ENCODE measurements around the gene C3orf80.

GRCh38 chr3:160217675-160218074 is 7.5 kb upstream of the C3orf80 start:
- TF ChIP-seq CTCF (IDR thresholded peaks at IDR 0.05) = no peak
- TF ChIP-seq POLR2AphosphoS5 (IDR thresholded peaks at IDR 0.05; ENCODE audit: insufficient read depth in 1 of 2, low read depth in 1 of 2) = no peak

Measured in vagina (tissue), 2 donors.